Measurements from ENCODE around the gene AMZ1.

The AMZ1 gene

DNA sequence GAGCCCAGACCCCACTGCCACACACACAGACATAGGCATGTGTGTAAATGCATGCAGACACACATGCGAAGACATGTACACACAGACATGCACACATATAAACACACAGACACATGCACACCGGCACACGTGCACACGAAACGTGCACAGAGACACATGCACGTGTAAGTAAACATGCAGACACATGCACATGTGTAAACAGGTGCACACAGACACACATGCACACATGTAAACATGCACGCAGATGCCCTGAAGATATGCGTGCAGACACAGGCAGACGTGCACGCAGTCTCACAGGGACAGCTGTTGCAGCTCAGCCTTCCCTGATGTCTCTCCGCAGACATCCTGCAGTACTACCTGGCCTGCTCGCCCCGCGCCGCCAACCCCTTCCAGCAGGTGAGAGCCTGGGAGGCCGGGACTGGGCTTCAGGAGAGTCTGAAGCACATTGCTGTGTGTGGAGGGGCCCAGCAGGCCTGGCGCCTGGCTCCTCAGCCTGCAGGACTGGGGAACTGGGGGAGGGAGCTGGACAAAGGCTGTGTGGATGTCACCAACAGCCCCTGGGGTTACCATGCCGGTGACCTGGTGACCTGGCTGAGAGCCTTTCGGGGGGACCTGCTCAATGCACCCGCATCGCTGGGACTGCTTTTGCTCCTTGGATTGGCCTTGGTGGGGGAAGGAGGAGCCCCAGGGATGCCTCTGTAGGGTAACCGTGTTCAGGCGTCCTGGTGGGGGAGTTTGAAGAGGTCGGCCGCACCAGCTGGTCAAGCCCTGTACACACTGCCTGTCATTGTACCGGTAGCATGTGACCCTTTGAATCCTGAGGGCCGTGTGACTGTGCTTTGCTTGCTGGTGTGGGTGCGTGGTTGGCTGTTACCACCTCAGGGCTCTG, 35.9 kb upstream of the AMZ1 start:
- no peak for DNase-seq (ENCODE audit: low read depth, low spot score)

DNA sequence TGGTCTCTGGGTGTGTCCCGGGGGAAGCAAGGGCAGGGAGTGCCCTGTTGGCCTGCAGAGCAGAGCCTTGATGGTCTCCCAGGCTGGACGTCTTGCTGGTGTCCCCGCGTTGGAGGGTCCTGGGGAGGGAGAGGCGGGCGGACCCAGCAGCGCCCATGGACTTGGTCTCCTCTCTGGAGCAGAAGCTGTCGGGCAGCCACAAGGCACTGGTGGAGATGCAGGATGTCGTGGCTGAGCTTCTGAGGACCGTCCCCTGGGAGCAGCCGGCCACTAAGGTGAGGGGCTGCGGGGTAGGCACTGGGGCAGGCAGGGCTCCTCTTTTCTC, 35.3 kb upstream of the AMZ1 start:
- no peak for DNase-seq (ENCODE audit: low read depth, low spot score)

DNA sequence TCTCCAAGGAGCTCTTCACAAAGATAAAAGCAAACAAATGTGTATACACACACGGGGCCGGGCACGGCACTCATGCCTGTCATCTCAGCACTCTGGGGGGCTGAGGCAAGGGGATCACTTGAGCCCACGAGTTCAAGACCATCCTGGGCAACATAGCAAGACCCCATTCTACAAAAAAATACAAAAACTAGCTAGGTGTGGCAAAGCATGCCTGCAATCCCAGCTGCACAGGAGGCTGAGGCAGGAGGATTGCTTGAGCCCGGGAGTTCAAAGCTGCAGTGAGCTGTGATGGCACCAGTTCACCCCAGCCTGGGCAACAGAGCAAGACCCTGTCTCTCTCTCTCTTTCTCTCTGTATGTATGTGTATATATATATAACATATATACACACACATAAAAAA, 33.9 kb upstream of the AMZ1 start:
- no peak for DNase-seq (ENCODE audit: low read depth, low spot score)

DNA sequence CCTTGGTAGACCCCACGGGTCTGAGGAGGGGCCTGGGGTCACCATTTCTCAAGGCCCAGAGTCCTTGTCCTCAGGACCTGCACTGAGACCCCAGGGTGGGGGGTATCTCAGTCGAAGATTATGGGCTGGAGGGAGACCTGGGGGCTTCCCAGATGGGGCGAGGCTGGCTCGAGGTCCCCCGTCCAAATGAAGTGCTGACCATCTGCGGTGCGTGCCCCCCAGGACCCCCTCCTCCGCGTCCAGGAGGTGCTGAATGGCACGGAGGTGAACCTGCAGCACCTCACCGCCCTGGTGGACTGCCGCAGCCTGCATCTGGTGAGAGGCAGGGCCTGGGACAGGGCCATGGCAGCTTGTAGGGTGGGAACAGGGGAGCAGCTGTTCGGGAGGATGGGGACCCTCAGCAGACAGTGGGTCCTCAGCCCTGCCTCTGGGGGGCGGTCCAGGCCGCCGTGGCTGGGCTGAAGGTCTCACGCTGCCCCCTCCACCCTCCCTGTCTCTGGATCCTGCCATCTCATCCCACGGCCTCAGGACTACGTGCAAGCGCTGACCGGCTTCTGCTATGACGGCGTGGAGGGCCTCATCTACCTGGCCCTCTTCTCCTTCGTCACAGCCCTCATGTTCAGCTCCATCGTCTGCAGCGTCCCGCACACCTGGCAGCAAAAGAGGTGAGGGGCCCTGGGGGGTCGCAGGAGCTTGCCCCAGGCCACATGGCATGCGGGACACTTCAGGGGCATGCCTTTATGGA, 32.0 kb upstream of the AMZ1 start:
- no peak for DNase-seq (ENCODE audit: low read depth, low spot score)

DNA sequence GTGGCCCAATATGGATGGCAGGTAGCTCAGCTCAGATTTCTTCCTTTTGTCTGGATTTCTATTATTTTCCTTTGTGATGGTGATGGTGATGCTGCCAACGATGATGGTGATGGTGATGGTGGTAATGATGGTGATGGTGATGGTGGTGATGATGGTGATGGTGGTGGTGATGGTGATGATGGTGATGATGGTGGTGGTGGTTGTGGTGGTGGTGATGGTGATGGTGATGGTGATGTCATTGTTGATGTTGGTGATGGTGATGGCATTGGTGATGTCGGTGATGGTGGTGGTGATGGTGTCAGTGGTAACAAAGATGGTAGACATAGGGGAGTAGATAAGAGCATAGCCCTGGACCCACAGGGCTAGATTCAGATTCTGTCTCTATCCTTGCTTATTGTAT, 30.8 kb upstream of the AMZ1 start:
- DNase-seq (ENCODE audit: low read depth, low spot score): no peak

DNA sequence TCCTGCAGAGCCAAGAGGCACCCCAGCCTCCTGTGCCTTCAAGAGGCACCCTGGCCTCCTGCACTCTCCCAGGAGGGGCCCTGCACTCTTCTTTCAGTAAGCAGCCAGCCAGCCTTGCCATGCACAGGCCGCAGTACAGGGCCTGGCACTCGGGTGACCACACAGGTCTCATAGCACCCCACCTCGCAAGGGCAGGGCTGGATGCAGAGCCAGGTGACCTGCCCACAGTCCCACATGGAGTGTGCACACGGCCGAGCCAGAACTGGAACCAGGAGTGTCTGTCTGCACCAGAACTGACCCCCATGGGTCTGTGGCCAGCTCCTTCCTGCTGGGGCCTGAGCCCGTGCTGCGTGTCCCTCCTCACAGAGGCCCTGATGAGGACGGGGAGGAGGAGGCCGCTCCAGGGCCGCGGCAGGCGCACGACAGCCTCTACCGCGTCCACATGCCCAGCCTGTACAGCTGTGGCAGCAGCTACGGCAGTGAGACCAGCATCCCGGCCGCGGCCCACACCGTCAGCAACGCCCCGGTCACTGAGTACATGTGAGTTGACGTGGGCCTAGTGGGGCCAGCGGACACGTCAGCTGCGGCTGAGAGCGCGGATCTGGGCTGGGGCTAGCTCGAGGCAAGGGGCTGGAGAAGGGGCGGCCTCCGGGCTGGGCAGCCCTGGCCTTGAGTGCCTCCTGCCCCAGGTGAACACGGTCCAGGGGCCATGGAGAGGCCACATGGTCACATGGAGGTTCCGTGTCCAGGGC, 29.9 kb upstream of the AMZ1 start:
- DNase-seq (ENCODE audit: low read depth, low spot score): no peak

DNA sequence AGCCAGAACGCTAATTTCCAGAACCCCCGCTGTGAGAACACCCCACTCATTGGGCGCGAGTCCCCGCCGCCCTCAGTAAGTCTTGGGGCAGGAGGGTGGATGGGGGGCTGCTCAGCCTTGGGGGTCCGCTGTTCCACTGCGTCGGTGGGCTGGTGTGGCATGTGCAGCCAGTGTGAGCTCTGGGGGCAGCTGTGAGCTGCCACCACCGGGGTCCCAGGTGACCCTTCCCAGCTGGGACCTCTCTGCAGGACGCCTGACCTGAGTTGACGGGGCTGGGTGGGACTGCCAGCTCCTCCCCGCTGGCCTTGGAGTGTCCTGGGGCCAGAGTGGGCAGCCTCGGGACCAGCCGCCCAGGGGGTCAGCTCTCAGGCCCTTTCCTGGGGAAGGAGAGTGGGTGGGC, 29.1 kb upstream of the AMZ1 start:
- DNase-seq (ENCODE audit: low read depth, low spot score): no peak

DNA sequence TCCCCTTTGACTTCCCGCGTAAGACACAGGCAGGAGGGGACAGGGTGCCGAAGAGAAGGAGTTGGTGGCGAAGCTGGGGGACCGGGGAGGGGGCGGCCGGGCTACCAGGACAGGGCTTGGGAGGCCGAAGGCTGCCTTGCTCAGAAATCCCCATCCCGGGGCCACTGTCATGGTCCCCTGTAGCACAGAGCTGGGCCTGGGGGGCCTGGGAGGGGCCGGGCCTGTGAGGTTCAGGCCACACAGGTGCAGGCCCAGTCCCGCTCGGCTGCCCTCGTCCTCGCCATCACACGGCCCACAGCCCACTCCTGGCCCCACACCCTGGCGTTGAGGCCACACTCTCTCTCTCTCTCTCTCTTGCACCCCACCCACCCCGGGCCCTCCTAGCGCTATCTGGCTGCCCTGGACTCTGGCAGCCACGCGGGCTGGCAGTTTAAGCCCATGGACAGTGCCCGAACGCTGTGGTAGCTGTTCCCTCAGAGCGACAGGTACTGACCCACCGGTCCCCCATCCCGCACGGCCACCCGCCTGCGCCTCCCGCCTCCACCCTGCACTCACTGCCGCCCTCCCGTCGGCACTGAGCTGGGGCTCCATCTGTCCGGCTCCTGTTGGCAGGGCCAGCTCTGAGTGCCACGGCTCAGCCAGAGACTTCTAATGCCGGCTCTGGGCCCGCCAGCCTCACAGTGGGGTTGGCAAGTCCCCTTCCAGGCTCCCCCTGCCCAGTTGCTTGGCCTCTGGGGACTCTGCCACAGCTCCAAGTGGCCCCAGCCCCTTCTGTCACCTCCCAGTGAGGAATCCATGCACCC, 28.2 kb upstream of the AMZ1 start:
- no peak for DNase-seq (ENCODE audit: low read depth, low spot score)

DNA sequence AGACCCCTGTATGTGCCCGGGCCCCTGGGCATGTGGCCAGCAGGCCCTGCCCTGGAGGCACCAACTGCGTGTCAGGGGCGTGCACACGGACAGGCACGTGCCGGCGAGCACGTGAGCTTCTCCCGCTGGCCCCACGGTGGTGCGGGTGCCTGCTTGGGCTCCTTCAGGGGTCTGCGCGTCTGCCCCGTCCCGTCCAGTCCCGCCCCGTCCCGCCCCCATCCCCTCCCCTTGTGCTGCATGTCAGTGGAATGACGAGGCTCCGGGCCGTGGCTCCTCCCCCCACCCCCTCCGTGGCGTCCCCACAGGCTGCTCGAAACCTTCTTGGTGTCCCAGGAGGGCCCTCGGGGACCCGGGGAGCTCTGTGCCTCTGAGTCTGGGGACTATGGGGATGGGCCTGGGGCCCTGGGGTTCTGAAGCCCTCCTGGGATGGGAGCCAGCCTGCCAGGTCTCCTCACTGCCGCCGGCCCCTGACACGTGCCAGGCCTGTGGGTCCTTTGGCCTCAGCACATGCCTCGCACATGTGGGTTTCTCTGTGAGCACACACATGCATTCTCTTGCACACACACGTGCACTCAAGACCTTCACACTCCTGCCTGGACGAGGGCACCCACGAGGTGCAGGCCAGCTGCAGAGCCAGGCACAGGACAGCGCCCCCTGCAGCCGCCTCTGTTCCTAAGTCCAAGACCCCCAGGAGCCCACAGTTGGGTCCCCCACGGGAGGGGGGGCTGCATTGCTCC, 27.5 kb upstream of the AMZ1 start:
- no peak for DNase-seq (ENCODE audit: low read depth, low spot score)

DNA sequence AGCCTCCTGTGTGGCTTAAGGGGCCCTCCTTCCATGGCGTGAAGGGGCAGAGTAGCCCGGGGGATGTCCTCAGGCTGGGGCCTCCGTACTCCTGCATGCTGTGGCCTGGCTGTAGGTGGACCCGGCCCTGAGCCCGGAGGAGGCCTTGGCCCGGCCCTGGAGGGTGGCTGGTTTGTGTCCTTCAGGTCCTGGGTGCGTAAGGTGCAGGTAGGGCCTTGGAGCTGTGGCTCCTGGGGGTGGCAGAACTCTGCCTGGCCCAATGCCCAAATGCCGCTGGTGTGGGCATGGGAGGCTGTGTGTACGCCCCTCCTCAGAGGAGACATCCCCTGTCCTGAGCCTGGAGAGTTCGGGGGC, 26.9 kb upstream of the AMZ1 start:
- DNase-seq (ENCODE audit: low read depth, low spot score): no peak

DNA sequence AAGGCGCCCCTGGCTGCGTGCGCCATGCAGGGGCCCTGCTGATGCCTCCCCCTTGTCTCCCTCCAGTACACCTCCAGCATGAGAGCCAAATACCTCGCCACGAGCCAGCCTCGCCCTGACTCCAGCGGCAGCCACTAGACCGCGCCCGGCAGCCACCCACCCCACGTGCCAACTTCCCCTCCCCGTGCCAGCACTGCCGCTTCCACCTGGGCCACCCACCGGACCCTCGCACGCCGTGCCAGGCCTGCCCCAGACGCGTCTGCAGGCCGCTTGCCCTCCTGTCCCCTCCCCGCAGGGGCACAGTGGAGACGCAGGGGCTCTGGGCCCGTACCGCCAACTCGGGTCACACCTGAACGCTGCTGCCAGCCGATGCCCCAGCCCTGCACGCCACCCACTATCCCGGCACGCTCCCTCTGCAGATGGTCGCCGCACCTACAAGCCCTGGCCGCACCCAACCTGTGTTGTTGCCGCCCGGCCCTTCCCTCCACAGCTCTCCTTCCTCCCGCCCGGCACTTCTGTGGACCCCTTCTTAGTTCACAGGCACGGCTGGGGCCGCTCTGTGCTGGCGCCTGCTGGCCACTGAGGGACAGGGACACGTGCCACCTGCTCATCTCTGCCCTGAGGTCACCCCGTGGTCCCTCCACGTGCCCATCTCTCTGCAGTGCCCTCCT, 26.3 kb upstream of the AMZ1 start:
- DNase-seq (ENCODE audit: low read depth, low spot score): no peak

DNA sequence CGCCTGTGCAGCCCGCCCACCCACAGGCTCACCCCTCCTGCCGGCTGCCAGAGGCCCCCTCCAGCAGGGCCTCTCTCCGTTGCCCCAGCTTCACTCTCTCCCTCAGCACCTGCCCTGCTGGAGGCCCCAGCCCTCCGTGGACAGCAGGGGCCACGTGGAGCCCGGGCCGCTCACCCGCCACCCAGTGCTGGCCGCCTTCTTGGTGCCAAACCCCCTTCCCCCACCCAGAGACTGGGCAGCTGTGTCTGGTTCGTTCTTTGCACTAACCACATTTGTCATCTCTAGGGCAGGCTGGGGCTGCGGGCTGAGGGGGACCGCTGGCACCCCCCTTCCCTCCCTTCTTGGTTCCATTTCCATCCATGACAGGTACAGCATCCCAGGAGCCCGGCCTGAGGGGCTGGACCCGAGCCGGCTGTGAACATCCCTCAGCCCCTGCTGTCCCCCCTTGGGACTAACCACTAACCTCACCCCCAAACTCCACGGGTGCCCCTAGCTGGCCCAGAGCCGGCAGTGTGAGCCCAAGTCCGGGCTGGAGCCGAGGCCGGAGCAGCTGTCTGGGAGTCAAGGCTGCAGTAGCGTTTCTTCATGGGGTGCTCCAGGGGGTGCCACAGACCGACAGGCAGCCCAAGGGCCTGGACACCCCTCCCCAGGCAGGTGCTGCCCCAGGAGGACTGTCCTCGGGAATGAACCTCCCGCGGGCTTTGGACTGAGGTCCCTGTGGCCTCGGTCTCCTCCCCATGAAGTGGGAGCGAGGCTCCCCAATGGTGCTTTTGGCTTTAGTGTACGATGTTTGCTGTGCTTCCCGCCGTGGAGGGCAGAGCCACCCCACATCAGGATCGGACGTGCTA, 25.5 kb upstream of the AMZ1 start:
- DNase-seq (ENCODE audit: low read depth, low spot score): no peak

DNA sequence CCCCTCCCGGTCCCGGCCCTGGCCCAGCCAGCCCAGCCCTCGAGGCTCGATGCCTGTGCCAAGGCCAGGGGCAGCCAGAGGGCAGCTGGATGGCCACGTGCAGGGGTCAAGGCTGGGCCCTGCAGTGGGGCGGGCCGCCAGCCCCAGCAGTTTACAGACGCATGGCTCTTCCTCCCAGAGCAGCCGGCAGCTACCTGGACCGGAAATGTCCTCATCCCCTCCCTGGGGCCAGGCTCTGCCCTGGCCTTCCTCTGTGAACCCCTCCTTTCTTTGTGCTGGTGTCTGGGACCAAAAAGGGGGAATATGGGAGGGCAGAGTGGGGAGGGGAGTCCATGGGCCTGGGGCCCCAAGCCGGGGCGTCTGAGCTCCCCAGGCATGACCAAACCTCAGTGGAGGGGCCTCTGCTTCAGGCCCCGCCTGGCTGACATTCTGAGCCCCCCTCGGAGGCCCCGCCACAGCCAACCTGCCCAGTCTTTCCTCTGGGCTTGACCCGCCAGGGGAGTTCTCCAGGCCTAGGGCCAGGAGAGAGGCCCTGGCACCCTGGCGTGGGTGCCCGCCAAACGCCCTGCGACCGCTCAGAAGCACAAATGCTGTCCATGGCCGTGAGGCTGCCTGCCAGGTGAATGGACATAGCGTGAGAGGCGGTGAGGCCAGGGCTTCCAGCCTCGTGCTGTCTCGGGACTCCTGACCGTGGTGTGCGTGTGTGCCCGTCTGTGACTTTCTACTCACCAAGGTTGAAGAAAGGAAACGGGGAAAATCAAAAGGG, 24.7 kb upstream of the AMZ1 start:
- DNase-seq (ENCODE audit: low read depth, low spot score): no peak

DNA sequence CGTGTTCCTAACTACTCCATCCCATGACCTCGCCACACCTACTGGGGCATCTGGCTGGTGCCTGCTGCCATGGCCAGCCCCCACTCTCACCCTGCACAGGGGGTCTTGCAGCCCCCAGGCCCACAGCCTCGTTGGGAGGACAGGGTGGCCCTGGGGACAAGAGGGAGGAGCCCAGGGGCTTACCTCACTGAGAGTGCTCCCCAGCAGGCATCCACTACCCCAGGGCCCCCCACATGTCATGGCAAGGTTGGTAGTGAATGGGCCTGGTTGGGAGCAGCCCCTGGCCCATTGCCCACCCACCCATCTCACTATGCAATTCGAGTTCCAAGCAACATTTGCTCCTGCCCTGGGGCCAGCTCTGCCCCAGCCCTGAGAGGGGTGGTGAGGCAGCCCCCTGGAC, 24.0 kb upstream of the AMZ1 start:
- no peak for DNase-seq (ENCODE audit: low read depth, low spot score)

DNA sequence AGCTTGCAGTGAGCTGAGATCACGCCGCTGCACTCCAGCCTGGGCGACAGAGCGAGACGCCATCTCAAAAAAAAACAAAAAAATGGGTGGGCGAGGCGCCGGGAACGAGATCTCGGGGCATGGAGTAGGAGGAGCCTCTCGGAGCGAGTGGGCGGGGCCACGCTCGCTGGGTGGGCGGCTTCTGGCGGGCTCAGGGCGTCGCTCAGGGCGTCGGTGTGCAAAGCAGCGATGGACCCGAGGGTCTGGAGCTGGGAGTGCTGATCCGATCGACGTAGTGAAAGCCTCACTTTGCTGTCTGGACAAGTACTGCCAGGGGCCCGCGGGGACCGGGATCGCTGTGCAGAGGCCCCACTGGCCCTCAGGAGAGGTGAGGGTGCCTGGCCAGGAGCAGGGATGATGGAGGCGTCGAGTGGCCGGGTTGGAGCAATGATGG, 22.6 kb upstream of the AMZ1 start:
- DNase-seq (ENCODE audit: low read depth, low spot score): no peak

DNA sequence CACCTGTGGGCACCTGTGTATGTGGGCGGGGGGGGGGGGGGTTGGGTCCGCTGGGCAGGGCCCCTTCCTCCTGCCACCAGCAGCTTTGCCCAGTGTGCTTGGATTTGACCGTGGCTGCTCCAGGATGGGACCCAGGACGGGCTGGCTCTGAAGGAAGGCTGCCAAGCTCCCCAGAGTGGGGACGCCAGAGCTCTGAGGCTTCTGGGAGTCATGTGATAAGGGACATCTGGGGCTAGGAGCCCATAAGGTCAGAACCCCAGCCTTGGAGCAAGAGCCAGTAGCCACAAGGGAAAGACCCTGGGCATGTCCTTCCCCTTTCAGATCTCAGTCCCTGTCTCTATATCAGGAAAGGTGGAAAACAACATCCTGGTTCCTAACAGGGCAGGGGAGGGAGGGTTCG, 21.8 kb upstream of the AMZ1 start:
- DNase-seq (ENCODE audit: low read depth, low spot score): no peak

DNA sequence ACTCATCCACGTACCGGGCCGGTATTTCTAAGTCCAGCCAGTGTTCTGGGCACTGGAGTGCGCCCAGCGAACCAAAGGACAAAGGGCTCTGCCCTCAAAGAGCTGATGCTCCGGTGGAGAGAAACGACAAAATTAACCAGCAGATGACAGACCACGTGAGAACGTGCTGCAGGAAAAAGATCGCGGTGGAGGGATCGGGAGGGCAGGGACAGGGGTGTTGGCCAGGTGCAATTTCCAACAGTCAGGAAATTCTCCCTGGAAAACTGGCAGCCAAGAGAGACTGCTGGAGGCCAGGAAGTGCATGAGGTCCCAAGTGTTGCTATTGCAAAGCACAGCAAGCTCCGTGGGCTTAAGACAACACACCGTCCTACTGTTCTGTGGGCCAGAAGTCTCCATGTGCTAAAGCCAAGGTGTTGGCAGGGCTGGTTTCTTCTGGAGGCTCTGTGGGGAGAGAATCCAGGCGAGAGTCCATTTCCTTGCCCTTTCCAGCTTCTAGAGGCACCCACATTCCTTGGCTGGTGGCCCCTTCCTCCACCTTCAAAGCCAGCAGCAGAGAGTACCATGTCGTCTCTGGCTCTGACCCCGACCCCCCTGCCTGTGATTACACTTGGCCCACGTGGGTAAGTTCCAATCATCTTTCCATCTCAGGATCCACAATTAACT, 21.3 kb upstream of the AMZ1 start:
- no peak for DNase-seq (ENCODE audit: low read depth, low spot score)

DNA sequence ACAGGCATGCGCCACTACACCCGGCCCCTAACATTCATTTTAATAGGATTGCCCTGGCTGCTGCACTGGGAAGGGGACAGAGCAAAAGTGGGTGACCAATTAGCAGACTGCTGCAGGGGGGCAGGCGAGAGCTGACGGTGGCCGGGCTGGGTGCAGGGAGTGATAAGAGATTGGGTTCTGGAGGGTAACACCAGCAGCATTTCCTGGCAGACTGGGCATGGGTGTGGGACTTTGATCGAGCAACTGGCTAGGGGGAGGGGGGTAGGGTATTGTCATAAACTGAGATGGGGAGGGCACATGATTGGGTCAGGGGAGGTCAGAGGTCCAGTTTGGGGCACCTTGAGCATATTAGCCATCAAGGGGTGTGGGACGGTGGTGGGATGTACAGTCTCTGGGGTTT, 20.2 kb upstream of the AMZ1 start:
- no peak for DNase-seq (ENCODE audit: low read depth, low spot score)
